DMS114 treated with DMSO at 0.1 percent for 48 hours (cell line): ENCODE results near the gene TBCEL.
A peak's percentile ranks its signal among the peaks of the same experiment; 100 is the strongest.
"Not testable (repeated sequence)": the region's sequence is repeated elsewhere in the genome, so short reads cannot be mapped to it uniquely, and the experiment has no call there.

Experiments used
- DNase-seq: peaks from one replicate; lab custom pipeline; 2025; ENCODE audit not compliant: unreplicated experiment; lab: John Stamatoyannopoulos, UW

The TBCEL gene, protein sequence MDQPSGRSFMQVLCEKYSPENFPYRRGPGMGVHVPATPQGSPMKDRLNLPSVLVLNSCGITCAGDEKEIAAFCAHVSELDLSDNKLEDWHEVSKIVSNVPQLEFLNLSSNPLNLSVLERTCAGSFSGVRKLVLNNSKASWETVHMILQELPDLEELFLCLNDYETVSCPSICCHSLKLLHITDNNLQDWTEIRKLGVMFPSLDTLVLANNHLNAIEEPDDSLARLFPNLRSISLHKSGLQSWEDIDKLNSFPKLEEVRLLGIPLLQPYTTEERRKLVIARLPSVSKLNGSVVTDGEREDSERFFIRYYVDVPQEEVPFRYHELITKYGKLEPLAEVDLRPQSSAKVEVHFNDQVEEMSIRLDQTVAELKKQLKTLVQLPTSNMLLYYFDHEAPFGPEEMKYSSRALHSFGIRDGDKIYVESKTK

DNA sequence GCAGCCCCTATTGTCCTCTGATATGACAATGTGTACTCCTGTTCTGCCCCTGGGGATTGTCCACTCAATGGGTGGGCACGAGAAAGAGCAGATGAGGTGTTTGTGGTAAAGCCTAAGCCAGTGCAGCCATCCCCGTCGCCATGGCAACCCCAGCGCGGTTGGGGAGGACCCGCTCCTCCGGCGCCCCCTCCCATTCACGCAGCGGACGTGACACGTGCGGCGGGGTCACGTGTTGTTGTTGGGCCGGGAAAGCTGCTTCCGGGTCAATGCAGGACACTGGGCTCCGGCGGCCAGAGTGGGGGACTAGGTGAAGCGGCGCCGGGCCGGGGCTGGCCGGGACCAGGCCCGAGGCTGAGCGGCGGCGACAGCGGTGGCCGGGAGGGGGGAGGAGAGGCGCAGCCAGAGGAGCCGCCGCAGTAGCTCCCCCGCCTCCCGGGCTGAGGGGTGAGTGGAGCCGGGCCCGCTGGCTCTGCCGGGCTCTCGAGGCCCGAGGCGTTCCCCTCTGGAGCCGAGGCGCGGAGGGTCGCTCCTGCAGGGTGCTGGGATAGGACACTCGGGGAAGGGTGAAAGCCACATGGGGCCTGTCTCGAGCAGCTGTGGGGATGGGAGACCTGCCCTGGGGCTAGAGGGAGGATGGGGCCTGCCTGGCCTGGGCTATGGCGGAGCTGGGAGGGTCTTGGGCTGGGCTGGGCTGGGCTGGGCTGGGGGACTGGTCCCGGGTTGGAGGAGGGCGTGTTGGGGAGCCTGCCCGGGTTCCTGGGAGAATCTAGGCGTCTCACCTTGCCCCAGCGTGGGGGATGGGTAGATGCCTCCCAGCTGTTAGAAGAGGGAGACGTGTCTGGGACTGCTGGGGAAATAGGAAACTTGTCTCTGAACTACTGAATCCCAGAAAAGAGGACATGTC lies at the start of gene TBCEL:
Gene TBCEL, plus strand, starts transcription at position 255 of the 904 bp plus-strand sequence. CDS start 21,589 bp downstream, outside the sequence.
- DNase-seq, result peak; percentile 54

DNA sequence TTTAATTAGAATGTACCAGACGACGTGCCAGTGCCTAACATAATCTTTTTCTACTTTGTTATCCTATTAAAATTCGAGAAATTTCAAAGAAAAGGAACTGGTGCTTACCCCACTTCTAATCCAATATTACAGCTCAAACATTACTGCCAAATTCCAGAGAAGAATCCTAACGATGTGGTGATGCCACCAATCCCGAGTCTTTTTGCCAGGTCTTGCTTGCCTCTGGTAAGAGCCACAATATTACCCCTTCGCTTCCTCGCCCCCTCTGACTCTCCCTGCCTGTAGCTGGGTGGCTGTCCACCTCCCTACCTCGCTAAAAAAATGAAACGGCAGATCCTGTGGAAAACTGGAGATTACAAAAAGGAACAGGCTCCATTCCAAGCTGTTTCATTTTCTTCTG lies 49.4 kb upstream of the TBCEL start:
- no peak for DNase-seq

DNA sequence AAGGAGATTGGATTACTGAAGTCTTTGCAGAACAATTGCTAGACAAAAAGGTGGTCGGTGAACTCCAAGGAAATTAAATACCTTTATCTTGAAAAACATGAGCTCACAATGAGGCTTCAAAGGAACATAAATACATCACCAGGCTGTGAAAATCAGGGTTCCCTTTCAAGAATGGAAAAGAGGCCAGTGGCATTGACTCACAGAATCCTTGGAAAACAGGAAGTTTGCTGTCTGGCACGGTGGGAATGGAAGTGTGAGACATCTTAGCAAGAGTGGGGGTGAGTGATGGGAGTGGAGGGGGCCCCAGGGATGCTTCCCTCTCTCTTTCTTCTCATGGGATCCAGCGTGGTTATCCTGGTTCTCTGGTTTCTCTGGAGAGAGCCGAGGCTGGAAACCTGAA lies 48.9 kb upstream of the TBCEL start:
- no peak for DNase-seq

DNA sequence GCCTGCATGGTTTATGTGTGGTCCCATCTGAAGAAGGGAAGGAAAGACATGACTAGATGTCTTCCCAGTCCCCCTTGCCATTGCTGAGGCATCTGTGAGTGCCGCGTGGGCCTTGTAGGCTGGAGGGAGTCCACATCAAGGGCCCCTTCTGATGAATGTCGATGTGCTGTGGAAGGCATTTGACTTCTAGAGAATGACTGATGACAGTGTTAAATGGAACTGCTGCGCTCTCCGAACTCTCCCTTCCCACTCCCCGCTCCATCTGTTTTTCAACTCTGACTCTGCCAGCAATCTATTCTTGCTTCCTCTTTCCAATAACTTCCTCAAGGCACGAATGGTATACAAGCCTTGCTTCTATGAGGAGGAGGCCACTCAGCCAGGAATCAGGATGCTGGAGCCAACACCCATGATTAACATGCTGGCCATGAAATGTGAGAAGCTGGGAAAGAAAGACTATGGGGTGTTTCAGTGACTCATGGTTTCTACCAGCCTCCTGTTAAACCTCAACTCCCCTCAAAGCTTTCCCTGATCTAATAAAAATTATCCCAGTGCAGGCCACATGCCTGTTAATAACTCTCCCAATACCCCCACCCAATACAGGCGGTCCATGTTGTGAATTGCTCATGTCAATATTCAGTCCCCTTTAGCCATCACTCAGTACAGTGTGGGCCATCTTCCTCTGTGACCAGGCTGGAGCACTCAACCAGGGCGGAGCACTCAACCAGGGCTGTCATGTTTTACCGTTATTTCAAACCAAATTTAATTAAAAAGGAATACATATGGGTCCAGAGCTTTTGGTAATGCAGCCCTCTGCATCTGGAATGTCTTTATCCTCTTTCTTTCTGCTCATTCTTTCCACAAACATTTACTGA lies 46.4 kb upstream of the TBCEL start:
- DNase-seq, result no peak

DNA sequence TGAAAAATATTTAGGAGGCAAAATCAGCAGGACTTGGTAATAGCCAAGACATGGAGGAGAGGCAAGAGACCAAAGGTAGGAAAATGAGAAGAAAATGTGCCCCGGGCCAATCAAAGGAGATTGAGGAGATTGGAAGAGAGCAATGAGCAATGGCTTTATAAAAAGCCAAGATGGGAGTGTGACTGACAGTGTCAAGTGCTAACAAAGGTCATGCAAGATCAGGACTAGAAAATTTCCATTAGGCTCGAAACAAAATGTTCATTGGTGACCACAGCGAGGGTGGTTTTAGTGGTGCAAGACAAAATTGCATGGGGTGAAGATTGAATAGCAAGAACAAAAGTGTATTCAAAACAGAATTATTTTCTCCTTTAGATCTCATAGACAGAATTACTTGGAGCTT lies 45.2 kb upstream of the TBCEL start:
- DNase-seq, result no peak

DNA sequence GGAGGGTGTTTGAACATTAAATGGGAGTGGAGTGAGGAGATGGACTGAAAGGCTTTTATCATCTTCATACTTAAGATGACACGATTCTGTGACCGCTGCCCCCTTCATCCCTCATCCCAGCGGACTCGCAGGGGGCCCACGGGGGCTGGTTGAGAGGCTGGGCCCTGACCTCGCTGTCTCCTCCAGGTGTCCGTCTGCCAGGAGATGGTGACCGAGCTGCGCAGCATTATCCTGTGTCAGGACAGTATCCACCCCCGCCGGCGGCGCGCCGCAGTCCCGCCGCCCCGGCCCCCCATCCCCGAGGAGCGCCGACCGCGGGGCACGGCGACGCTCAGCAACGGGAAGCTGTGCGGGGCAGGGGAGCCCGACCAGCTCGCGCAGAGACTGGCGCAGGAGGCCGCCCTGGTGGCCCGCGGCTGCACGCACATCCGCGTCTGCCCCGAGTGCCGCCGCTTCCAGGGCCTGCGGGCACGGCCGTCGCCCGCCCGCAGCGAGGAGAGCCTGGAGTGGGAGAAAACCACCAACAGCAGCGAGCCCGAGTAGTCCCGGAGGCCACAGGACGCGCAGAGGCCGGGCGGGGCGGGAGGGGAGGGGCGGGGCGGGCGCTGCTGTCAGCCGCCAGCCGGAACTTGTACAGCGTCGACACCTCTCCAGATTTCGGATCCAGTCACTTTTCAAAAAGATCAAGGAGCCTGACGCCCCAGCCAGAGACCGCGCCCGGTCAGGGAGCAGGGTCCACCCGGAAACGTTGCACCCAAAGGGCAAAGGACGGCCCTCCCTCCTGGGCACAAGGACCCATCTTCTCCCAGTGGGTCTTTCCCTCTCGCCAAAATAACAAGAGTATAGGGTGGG lies 38.0 kb upstream of the TBCEL start:
- no peak for DNase-seq

DNA sequence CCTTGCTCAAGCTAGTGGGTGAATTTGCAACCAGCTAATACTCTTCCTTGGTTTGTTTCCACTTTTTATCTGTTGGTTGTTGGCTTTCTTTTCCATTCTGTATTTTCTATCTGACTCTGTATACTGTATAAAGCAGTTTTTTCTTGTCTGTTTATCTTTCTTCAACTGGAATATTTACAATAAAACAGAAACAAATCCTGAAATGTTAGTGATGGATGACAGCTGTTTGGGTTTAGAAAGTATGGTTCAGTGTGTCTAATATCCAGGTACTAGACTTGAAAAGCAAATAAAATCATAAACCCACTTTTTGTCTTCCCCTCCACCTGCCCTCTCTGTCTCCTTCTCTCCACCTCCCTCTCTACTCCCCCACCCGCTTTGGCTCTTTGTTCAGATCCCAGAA lies 35.3 kb upstream of the TBCEL start:
- DNase-seq, result no peak

DNA sequence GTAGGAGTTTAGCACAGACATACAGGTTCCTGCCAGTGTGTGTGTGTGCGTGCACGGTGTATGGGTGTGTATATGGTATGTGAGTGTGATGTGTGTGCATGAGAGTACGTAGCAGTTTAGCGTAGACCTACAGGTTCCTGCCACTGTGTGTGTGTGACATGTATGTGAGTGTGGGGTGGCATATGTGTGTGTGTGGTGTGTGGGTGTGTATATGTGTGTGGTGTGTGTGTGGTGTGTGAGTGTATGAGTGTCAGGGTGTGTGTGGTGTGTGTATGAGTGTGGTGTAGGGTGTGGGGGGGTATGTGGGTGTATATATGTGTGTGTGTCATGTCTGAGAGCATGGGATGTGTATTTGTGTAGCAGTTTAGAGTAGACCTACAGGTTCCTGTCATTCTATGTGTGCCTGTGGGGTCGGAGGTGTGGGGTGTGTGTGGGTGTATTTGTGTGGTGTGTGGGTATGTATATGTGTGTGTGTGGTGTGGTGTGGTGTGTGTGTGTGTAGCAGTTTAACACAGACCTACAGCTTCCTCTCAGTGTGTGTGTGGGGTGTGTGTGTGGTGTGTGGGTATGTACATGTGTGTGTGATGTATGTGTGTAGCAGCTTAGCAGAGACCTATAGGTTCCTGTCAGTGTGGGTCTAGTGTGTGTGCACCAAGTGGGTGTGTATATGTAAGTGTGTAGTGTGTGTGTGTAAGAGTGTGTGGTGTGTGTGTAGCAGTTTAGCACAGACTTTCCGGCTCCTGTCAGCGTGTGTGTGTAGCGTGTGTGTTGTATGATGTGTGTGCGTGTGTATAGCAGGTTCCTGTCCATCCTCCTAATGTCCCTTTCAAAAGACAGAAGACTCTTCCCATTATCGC lies 31.8 kb upstream of the TBCEL start:
- DNase-seq, result no peak

DNA sequence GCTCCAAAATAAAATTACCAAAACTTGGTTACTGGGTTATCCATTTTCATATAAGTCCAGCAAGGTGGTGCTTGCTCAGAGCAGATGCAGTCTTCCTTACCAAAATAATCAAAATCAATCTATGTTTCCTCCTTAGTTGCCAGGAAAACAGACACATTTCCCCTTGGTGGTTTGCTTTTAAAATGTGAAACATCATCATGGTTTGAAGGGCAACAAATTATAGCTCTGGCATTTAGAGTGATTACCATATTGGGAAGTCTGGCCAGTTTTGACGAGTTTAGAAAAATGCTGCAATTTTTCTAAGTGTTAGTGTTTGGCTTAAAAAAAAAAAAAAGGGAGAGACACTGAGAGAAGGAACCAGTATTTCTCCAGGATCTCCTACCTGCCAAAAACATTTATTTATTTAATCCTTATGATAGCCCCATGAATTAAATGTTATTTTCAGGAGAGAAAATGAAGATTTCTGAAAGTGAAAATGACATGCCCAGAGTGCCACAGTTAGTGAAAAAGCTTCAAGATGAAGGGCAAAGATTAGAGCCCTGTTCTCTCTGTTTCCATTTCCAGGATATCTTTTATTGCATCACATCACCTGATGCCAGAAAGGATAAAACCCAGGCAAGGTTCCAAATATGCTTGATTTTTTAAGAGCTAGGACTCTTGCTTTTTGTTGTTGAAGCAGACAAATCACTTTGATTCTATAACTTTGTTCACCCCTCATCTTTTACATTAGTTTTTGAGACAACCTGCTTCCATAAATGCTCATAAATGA lies 29.6 kb upstream of the TBCEL start:
- DNase-seq, result no peak

DNA sequence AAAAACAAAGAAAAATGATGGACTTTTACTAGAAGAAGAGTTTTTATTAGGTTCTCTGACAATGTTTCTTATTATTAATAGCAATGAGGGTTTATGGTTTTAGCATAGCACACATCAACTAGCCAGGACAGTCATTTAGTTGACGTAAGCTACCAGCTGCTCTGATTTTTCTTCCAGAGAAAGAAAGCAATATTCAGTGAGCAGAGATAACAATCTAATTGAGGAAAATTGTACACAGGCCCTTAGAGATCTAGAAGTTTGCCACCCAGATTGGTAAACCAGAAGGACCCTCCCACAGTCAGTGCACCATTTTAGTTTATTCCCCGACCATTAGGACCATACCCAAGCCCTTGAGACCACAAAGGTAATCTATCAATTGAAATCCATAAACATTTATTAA lies 28.7 kb upstream of the TBCEL start:
- no peak for DNase-seq

DNA sequence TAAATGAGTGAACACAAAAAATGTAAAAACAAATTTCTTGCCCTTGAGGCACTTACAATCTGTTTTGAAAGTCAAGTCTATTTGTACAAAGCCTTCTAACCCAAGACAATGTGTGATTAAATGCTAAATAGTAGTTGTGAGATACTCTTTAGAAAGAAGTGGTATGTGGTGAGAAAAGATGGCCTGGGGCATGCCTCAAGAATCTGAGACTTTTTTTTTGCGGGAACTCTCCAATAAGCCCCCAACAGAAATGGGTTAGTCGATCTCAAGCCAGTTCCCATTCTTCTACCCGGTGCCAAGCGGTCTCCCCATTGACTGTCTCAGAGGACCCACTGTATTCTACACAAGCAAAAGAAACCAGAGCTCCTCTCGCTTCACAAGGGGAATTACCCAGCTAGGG lies 26.9 kb upstream of the TBCEL start:
- DNase-seq, result no peak

DNA sequence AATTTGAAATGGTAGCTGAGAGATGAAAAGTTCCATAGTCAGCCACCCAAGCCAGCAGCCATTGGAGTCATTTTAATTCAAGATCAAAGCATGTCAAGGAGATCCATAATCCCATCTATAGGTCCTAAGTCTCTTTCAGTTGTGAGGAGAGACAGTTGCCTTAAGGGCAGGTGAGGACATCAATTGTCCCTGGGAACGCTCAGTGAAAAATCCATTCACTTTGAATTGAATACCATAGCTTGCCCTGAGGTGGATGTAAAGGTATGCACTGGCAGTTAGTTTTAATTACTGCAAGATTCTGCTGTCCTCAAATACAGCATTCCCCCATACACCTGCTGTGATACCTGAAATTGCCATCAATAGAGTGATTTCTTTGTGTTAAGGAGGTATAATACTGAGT lies 25.3 kb upstream of the TBCEL start:
- DNase-seq, result no peak

DNA sequence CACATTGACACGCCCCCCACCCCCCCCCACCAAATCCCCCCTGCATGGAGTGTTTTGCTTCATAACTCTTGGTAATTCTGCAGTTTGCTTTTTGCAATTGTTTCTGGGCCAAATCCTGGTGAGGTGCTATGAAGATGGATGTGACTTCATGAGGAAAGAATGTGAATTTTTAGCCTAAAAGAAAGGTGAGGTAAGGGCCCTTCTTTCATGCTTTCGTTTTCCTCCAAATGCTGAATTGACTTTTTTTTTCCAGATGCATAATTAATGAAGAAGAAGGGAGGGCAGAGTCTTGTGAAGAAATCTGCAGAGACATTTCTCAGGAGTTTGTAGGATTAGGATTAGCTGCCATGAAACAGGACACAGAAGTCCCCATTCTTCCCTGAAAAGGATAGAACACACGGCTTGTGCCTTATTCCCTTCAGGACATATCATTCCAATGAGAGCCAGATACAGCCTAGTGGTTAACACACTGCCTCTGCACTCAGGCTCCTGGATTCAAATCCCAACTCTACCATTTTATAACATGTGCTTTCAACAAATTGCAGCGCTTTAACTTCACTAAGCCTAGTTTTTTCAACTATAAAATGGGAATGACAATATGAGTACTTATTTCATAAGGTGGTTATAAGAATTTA lies 19.6 kb upstream of the TBCEL start:
- no peak for DNase-seq

DNA sequence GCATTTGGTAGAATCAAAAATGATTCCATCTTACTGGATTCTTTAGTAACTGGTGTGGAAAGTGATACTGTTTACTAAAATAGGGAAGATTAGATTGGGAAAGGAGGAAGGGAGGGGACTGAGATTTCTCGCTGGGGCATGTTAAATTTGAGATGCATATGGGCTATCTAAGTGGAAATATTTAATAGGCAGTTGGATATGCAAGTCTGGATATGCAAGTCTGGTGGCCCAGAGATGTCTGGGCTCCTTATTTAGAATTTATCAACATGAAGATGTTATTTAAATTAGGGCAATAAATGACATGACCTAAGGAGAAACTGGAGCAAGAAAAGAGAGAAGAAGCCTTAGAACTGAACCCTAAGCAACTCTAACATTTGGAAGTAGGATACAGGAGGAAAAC lies 17.0 kb upstream of the TBCEL start:
- no peak for DNase-seq

DNA sequence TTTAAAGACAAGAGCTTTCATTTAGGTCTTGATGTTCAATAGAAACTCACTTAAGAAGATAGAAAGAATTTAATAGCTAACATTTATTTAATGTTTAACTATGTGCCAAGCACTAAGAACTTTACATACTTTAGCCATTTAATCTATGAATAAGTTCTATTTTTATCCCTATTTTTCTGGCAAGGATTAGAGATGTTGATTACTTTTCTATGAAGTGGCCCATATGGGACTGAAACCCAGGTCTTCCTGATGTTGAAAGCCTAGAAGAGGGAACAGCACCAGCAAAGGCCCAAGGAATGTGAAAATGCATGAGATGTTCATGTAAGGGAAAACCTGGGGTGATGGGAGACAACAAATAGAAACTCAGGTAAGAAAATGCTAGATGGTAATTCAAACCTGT lies 15.4 kb upstream of the TBCEL start:
- no peak for DNase-seq

DNA sequence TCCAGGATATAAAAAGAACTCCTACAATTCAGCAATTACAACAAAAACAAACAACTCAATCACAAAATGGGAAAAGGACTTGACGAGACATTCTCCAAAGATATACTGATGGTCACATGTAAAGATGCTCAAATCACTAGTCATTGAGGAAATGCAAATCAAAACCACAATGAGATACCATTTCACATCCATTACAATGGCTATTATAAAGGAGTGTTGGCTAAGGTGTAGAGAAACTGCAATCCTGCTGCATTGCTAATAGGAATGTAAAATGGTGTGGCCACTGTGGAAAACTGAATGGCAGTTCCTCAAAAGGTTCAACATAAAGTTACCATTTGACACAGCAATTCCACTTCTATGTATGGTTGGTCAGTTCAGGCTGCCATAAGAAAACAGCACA lies 11.8 kb upstream of the TBCEL start:
- no peak for DNase-seq

DNA sequence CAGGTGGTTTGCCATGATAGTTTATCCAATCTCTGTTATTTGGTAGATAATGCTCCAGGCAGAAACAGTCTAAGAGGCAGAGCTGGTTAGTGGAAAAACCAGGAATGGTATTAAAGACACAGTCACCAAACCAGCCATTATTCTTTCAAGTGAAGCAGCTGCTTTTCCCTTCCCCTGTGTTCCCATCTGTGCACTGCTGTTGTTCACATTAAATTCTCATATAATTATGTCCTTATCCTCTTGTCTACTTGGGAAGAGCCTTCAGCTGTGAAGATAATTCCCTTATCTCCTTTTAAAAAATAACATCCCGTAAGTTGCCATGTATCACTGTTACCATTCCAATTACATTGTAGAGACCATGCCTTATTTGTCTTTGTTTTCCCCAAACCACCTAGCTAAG lies 5.2 kb upstream of the TBCEL start:
- DNase-seq, result no peak

DNA sequence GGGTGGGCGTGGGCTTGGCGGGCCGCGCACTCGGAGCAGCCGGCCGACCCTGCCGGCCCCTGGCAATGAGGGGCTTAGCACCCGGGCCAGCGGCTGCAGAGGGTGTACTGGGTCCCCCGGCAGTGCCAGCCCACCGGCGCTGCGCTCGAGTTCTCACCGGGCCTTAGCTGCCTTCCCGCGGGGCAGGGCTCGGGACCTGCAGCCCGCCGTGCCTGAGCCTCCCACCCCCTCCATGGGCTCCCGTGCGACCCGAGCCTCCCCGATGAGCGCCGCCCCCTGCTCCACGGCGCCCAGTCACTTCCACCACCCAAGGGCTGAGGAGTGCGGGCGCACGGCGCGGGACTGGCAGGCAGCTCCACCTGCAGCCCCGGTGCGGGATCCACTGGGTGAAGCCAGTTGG lies 2.2 kb upstream of the TBCEL start:
- DNase-seq, result not testable (repeated sequence)
